Activated CD8-positive, alpha-beta memory T cell treated with anti-CD3 and anti-CD28 coated beads, Interleukin-2, amount 10 ng/mL, durations not matched to agents 7 days and 5 days (primary cell): Measurements from ENCODE around the gene TAF1. TPM values are rescaled to one million over a fixed set of nuclear protein-coding genes. Genes with fewer than 3 reads are reported as not detected.
"Not testable (repeated sequence)": the region's sequence is repeated elsewhere in the genome, so short reads cannot be mapped to it uniquely, and the experiment has no call there.

Experiments
- ATAC-seq: fragments of 150-1000 bp; cut with Tn5 transposase; one replicate; pipeline ENCODE4 v1.10.0; 2021; ENCODE audit warnings: moderate library complexity
- CTCF ChIA-PET: fragments of 350-600 bp; sonication (Branson Sonifier 250); formaldehyde crosslinking; loops from one replicate; lab custom pipeline; 2021; ENCODE audit warnings: antibody characterized with exemption; lab: Charles Lee
- DNase-seq: peaks from one replicate; pipeline ENCODE4 v3.0.0-alpha.2; 2020
- H3K27ac Mint-ChIP-seq: one replicate; pipeline ENCODE4 v1.8.0; 2021; ENCODE audit warnings: mild to moderate bottlenecking, mixed read lengths
- H3K27me3 Mint-ChIP-seq: one replicate; pipeline ENCODE4 v1.8.0; 2021; ENCODE audit warnings: mixed read lengths
- H3K36me3 Mint-ChIP-seq: one replicate; pipeline ENCODE4 v1.8.0; 2021; ENCODE audit warnings: mild to moderate bottlenecking, mixed read lengths
- H3K4me1 Mint-ChIP-seq: one replicate; pipeline ENCODE4 v1.8.0; 2021; ENCODE audit warnings: mixed read lengths
- H3K4me3 Mint-ChIP-seq: one replicate; pipeline ENCODE4 v1.8.0; 2021; ENCODE audit warnings: mild to moderate bottlenecking, moderate library complexity, mixed read lengths
- H3K9me3 Mint-ChIP-seq: one replicate; pipeline ENCODE4 v1.8.0; 2022; ENCODE audit warnings: low read depth, mixed read lengths
- total RNA-seq, 2 experiments: library from RNA; stranded (reverse); gene quantifications; one replicate each; pipeline ENCODE4 v1.2.3, GENCODE V29; 2021

Gene TAF1
- total RNA-seq, 2 experiments from 2014 or later, result 35.3 to 46.1 TPM

- no peaks in the 10 kb centered on the region for H3K9me3 Mint-ChIP-seq
- CTCF ChIA-PET, result no interaction called here
- no peak for ATAC-seq
- no peak for DNase-seq
- H3K36me3 Mint-ChIP-seq, result peaks cover 34% of the 10 kb centered on the region
- H3K27ac Mint-ChIP-seq, result no peak overlapping the region
- no peaks in the 10 kb centered on the region for H3K27me3 Mint-ChIP-seq
- H3K4me1 Mint-ChIP-seq, result peaks cover 22% of the 10 kb centered on the region
- no peak overlapping the region for H3K4me3 Mint-ChIP-seq
Observed at GRCh38 chrX:71372388-71372787, 6.2 kb downstream of the TAF1 start.

- H3K4me3 Mint-ChIP-seq, result no peak overlapping the region
- no peaks in the 10 kb centered on the region for H3K4me1 Mint-ChIP-seq
- H3K27ac Mint-ChIP-seq, result peak overlapping the region; percentile 29
- DNase-seq (no peak), ATAC-seq (no peak)
- no peaks in the 10 kb centered on the region for H3K27me3 Mint-ChIP-seq
- H3K36me3 Mint-ChIP-seq, result peaks cover 52% of the 10 kb centered on the region
- CTCF ChIA-PET, result no interaction called here
- H3K9me3 Mint-ChIP-seq, result no peaks in the 10 kb centered on the region
Observed at GRCh38 chrX:71378732-71379131, 12.6 kb downstream of the TAF1 start.

- H3K9me3 Mint-ChIP-seq, H3K4me3 Mint-ChIP-seq, H3K4me1 Mint-ChIP-seq, H3K27me3 Mint-ChIP-seq, DNase-seq, CTCF ChIA-PET, ATAC-seq, H3K27ac Mint-ChIP-seq: not testable (repeated sequence)
- peaks cover 46% of the 10 kb centered on the region for H3K36me3 Mint-ChIP-seq
Observed at GRCh38 chrX:71391725-71392124, 25.6 kb downstream of the TAF1 start.

DNA sequence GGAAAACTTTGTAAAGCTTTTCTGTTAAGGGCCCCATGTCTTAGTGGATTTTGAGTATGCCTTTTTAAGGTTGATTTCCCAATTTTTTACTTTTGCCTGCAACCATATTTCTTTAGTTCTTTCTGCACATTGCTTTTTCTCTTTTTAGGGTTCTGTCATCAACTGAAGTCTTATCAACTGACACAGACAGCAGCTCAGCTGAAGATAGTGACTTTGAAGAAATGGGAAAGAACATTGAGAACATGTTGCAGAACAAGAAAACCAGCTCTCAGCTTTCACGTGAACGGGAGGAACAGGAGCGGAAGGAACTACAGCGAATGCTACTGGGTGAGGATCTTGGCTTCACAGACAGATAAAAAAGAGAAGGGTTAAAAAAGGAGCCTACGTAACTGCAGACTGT is 27.8 kb downstream of the TAF1 start:
- Mint-ChIP-seq H3K36me3 (peaks cover 53% of the 10 kb centered on the region), H3K27ac (no peak overlapping the region), H3K4me3 (no peak overlapping the region), H3K27me3 (no peaks in the 10 kb centered on the region), H3K9me3 (no peaks in the 10 kb centered on the region), H3K4me1 (no peaks in the 10 kb centered on the region)
- DNase-seq (no peak), ATAC-seq (no peak)
- CTCF ChIA-PET, result no interaction called here

GRCh38 chrX:71396576-71396975 is 30.4 kb downstream of the TAF1 start:
- Mint-ChIP-seq H3K27ac (no peak overlapping the region), H3K9me3 (no peaks in the 10 kb centered on the region), H3K4me1 (no peaks in the 10 kb centered on the region), H3K27me3 (no peaks in the 10 kb centered on the region), H3K4me3 (no peak overlapping the region), H3K36me3 (peaks cover 43% of the 10 kb centered on the region)
- CTCF ChIA-PET, result no interaction called here
- ATAC-seq (no peak), DNase-seq (no peak)

DNA sequence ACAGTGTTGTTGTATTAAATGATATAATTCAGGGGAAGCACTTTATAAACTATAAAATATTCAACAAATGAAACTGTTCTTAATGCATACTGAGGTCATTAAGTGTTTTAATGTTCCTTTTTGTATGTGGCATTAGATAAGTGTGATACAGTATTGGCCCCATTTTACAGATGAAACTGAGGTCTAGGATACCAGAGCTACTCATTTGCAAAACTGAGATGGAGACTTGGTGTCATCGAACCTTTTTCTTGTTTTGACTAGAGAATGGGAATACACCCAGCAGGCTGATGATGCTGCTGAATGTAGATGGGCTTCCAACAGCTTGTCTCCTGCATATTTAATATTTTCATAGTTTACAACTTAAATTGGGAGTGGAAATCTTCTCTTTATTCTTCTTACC is 34.6 kb downstream of the TAF1 start:
- Mint-ChIP-seq H3K36me3 (peaks cover 32% of the 10 kb centered on the region), H3K27ac (no peak overlapping the region)
- no peak for ATAC-seq

DNA sequence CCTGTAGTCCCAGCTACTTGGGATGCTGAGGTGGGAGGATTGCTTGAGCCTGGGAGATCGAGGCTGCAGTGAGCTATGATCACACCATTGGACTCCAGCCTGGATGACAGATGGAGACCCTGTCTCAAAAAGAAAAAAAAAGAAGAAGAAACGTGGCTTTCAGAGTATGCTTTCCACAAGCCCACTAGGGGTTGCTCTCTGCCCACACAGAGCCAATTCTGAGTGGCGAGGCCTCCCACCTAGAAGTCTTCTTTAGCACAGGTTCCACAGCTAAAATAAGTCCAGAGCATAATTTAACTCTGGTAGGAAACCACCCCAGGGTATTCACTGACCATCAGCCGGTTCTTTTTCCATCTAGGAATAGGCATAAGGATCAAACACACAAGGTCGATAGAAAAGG is 50.1 kb downstream of the TAF1 start:
- DNase-seq, CTCF ChIA-PET, ATAC-seq, H3K27me3 Mint-ChIP-seq, H3K9me3 Mint-ChIP-seq, H3K4me1 Mint-ChIP-seq, H3K27ac Mint-ChIP-seq, H3K4me3 Mint-ChIP-seq: not testable (repeated sequence)
- H3K36me3 Mint-ChIP-seq, result peaks cover 19% of the 10 kb centered on the region

More for the DNA sequence above, 34.6 kb downstream of the TAF1 start:
- no peak overlapping the region for H3K4me3 Mint-ChIP-seq
- CTCF ChIA-PET, result no interaction called here
- no peaks in the 10 kb centered on the region for H3K4me1 Mint-ChIP-seq
- DNase-seq, result no peak
- no peaks in the 10 kb centered on the region for H3K27me3 Mint-ChIP-seq
- no peaks in the 10 kb centered on the region for H3K9me3 Mint-ChIP-seq

DNA sequence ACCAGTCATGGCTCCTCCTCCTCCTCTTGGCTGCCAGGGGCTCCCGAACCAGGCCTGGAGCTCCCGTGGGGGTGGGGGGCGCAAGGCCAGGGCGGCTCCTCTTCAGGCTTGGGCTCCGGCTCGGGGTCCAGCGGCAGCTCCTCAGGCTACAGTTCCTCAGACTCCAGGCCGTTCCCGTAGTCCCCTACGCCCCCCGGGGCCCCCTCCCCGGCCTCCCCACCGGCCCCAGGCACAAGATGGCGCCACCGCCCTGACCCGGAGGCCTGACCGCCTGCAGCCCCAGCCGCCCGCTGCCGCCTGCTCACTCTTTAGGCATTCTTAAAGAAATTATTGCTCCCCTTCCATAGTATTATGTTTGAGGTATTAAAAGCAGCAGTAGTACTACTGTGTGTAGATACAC is 54.5 kb downstream of the TAF1 start:
- H3K4me3 Mint-ChIP-seq, result no peak overlapping the region
- H3K4me1 Mint-ChIP-seq, result no peaks in the 10 kb centered on the region
- no peaks in the 10 kb centered on the region for H3K27me3 Mint-ChIP-seq
- DNase-seq (no peak), ATAC-seq (no peak)
- no peaks in the 10 kb centered on the region for H3K9me3 Mint-ChIP-seq
- peaks cover 18% of the 10 kb centered on the region for H3K36me3 Mint-ChIP-seq
- no peak overlapping the region for H3K27ac Mint-ChIP-seq
- CTCF ChIA-PET, result no interaction called here

- H3K9me3 Mint-ChIP-seq, result no peaks in the 10 kb centered on the region
- H3K4me1 Mint-ChIP-seq, result no peaks in the 10 kb centered on the region
- no peak overlapping the region for H3K4me3 Mint-ChIP-seq
- no peak for ATAC-seq
- H3K27ac Mint-ChIP-seq, result no peak overlapping the region
- H3K27me3 Mint-ChIP-seq, result no peaks in the 10 kb centered on the region
- CTCF ChIA-PET, result interaction anchor here (0.6 to 0.7 kb wide), 3 partner anchors 8 to 210 kb away, joined by 3 read pairs; no protein-coding TSS in a partner anchor
- no peak for DNase-seq
- H3K36me3 Mint-ChIP-seq, result peaks cover 18% of the 10 kb centered on the region
Observed at GRCh38 chrX:71432733-71433132, 66.6 kb downstream of the TAF1 start.

- ATAC-seq, result no peak
- no peaks in the 10 kb centered on the region for H3K27me3 Mint-ChIP-seq
- no peak overlapping the region for H3K4me3 Mint-ChIP-seq
- no peak overlapping the region for H3K27ac Mint-ChIP-seq
- CTCF ChIA-PET, result interaction anchor here (0.6 kb wide), 1 partner anchor 462 kb away, joined by 3 read pairs; no protein-coding TSS in a partner anchor
- no peaks in the 10 kb centered on the region for H3K9me3 Mint-ChIP-seq
- no peak for DNase-seq
- peaks cover 2% of the 10 kb centered on the region for H3K4me1 Mint-ChIP-seq
- peaks cover 31% of the 10 kb centered on the region for H3K36me3 Mint-ChIP-seq
Observed at GRCh38 chrX:71438750-71439149, 72.6 kb downstream of the TAF1 start.

DNA sequence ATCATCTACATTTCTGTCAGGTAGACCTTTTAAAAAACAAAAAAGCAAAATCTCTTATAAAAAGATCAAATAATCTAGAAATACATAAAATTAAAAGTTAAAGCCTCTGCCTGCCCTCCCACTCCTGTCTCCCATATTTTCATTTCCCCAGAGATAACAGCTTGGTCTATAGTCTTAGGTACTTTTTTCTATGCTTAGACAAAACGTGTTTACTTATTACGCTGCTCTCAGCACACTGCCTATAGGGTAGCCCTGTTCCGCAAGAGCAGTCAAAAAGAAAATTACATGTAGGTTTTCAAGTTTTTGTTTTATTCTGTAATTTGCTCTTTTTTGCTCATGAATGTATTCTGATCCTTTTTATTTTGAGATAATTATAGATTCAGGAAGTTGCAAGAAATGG is 73.3 kb downstream of the TAF1 start:
- CTCF ChIA-PET, result no interaction called here
- H3K27ac Mint-ChIP-seq, result no peak overlapping the region
- ATAC-seq (no peak), DNase-seq (no peak)
- peaks cover 30% of the 10 kb centered on the region for H3K36me3 Mint-ChIP-seq
- no peak overlapping the region for H3K4me3 Mint-ChIP-seq
- H3K27me3 Mint-ChIP-seq, result no peaks in the 10 kb centered on the region
- no peaks in the 10 kb centered on the region for H3K9me3 Mint-ChIP-seq
- peaks cover 2% of the 10 kb centered on the region for H3K4me1 Mint-ChIP-seq

GRCh38 chrX:71439896-71440295 is 73.7 kb downstream of the TAF1 start:
- H3K27ac Mint-ChIP-seq, result no peak overlapping the region

GRCh38 chrX:71440401-71440800 is 74.2 kb downstream of the TAF1 start:
- Mint-ChIP-seq H3K27me3 (no peaks in the 10 kb centered on the region), H3K27ac (no peak overlapping the region), H3K4me1 (peaks cover 2% of the 10 kb centered on the region), H3K9me3 (no peaks in the 10 kb centered on the region), H3K36me3 (peaks cover 32% of the 10 kb centered on the region), H3K4me3 (no peak overlapping the region)
- no peak for DNase-seq
- CTCF ChIA-PET, result no interaction called here
- no peak for ATAC-seq

More at GRCh38 chrX:71439896-71440295, 73.7 kb downstream of the TAF1 start:
- DNase-seq, result no peak
- no peak for ATAC-seq
- Mint-ChIP-seq H3K9me3 (no peaks in the 10 kb centered on the region), H3K27me3 (no peaks in the 10 kb centered on the region), H3K36me3 (peaks cover 30% of the 10 kb centered on the region), H3K4me3 (no peak overlapping the region), H3K4me1 (peaks cover 2% of the 10 kb centered on the region)
- CTCF ChIA-PET, result no interaction called here

DNA sequence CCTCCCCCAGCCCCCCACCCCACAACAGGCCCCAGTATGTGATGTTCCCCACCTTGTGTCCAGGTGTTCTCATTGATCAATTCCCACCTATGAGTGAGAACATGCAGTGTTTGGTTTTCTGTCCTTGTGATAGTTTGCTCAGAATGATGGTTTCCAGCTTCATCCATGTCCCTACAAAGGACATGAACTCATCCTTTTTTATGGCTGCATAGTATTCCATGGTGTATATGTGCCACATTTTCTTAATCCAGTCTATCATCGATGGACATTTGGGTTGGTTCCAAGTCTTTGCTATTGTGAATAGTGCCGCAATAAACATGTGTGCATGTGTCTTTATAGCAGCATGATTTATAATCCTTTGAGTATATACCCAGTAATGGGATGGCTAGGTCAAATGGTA is 75.7 kb downstream of the TAF1 start:
- H3K9me3 Mint-ChIP-seq, H3K4me1 Mint-ChIP-seq, H3K27me3 Mint-ChIP-seq, ATAC-seq, CTCF ChIA-PET, H3K4me3 Mint-ChIP-seq, DNase-seq, H3K27ac Mint-ChIP-seq: not testable (repeated sequence)
- H3K36me3 Mint-ChIP-seq, result peaks cover 38% of the 10 kb centered on the region
